B cell (primary cell): Measurements from ENCODE around the gene SLC22A25. TPM values are rescaled to one million over a fixed set of nuclear protein-coding genes. Genes with fewer than 3 reads are reported as not detected.

Experiments used
- ATAC-seq: fragments of 200-7000 bp; cut with Tn5 transposase; one replicate; pipeline ENCODE4 v1.10.0; 2021; ENCODE audit warnings: low read depth, mild to moderate bottlenecking, moderate number of reproducible peaks, moderate library complexity
- CTCF ChIA-PET: fragments of 350-600 bp; sonication (Branson Sonifier 250); formaldehyde crosslinking; loops from one replicate; lab custom pipeline; 2021; ENCODE audit warnings: antibody characterized with exemption, inconsistent platforms; lab: Charles Lee
- POLR2A ChIA-PET: fragments of 350-600 bp; sonication (Branson Sonifier 250); formaldehyde crosslinking; loops from one replicate; lab custom pipeline; 2021; ENCODE audit warnings: antibody characterized with exemption; lab: Charles Lee
- DNase-seq: peaks from one replicate; pipeline ENCODE4 v3.0.0; 2013
- H2AFZ ChIP-seq: 2 replicates; pipeline ENCODE4 v1.6.1; 2012; ENCODE audit warnings: mild to moderate bottlenecking, low read depth, low read length; ENCODE audit not compliant: insufficient read depth, poor library complexity, severe bottlenecking
- H3K27ac ChIP-seq, 2 donors: 1 replicate in 1 of 2; 2 replicates in 1 of 2; pipeline ENCODE4 v1.5.1; 2012 to 2013; ENCODE audit warnings: low read length in 2 of 2, mild to moderate bottlenecking in 2 of 2, moderate library complexity in 1 of 2
- H3K27me3 ChIP-seq, 4 experiments: fragments of 200-600 bp in 1 of 4; sonication (generic) in 1 of 4; replicated peaks in 1 of 4; 1 replicate in 2 of 4; 2 replicates in 2 of 4; pipeline versions ENCODE4 v1.6.1 to v1.7.0; 2013 to 2016; ENCODE audit warnings: low read length in 3 of 4, mild to moderate bottlenecking in 2 of 4, mixed read lengths in 1 of 4, moderate library complexity in 1 of 4; ENCODE audit not compliant: insufficient read depth in 4 of 4, control insufficient read depth in 3 of 4; ENCODE audit errors: control extremely low read depth in 1 of 4
- H3K36me3 ChIP-seq, 2 experiments: replicated peaks in 1 of 2; 1 replicate in 1 of 2; 2 replicates in 1 of 2; pipeline versions ENCODE4 v1.6.1 to v1.7.1; 2013; ENCODE audit warnings: low read length in 1 of 2; ENCODE audit not compliant: insufficient read depth in 2 of 2, control insufficient read depth in 1 of 2; ENCODE audit errors: control extremely low read depth in 1 of 2, extremely low read depth in 1 of 2
- H3K4me1 ChIP-seq, 2 donors: fragments of 200-600 bp in 1 of 2; sonication (generic) in 1 of 2; 1 replicate in 1 of 2; 2 replicates in 1 of 2; pipeline versions ENCODE4 v1.5.1 to v1.6.1; 2013 to 2017; ENCODE audit warnings: low read length in 2 of 2; ENCODE audit not compliant: control insufficient read depth in 2 of 2, insufficient read depth in 2 of 2
- H3K4me2 ChIP-seq: replicated peaks from 2 replicates; pipeline ENCODE3; 2012; ENCODE audit warnings: mild to moderate bottlenecking, low read depth, low read length; ENCODE audit not compliant: poor library complexity, severe bottlenecking
- H3K4me3 ChIP-seq, 5 experiments: fragments of 200-600 bp in 1 of 5; sonication (generic) in 1 of 5; 1 replicate in 3 of 5; 2 replicates in 2 of 5; pipeline versions ENCODE4 v1.5.1 to v1.7.0; 2011 to 2016; ENCODE audit warnings: low read length in 4 of 5, mild to moderate bottlenecking in 4 of 5, low read depth in 2 of 5, control low read depth in 1 of 5, moderate library complexity in 1 of 5; ENCODE audit not compliant: insufficient read depth in 1 of 5; ENCODE audit errors: control extremely low read depth in 1 of 5, extremely low read depth in 1 of 5
- H3K79me2 ChIP-seq: fragments of 200-600 bp; sonication (generic); one replicate; pipeline ENCODE4 v1.6.0; 2016; ENCODE audit warnings: low read length; ENCODE audit not compliant: control insufficient read depth, insufficient read depth
- H3K9ac ChIP-seq: fragments of 200-600 bp; sonication (generic); 2 replicates; pipeline ENCODE4 v1.6.1; 2017; ENCODE audit warnings: mild to moderate bottlenecking, low read length, moderate library complexity
- H3K9me3 ChIP-seq, 3 donors: one replicate each; pipeline versions ENCODE4 v1.6.1 to v1.7.1; 2013; ENCODE audit warnings: low read length in 2 of 3; ENCODE audit not compliant: control insufficient read depth in 2 of 3, insufficient read depth in 1 of 3; ENCODE audit errors: control extremely low read depth in 1 of 3
- H4K20me1 ChIP-seq: 2 replicates; pipeline ENCODE4 v1.6.0; 2012; ENCODE audit warnings: mild to moderate bottlenecking, low read length; ENCODE audit not compliant: insufficient read depth, control insufficient read depth, poor library complexity, severe bottlenecking
- H3K27ac Mint-ChIP-seq: one replicate; pipeline ENCODE4 v1.8.0; 2021; ENCODE audit warnings: mixed read lengths
- H3K27me3 Mint-ChIP-seq: one replicate; pipeline ENCODE4 v1.8.0; 2021; ENCODE audit warnings: mixed read lengths
- H3K4me1 Mint-ChIP-seq: one replicate; pipeline ENCODE4 v1.8.0; 2021; ENCODE audit warnings: mixed read lengths
- H3K4me3 Mint-ChIP-seq: one replicate; pipeline ENCODE4 v1.8.0; 2021; ENCODE audit warnings: mixed read lengths
- H3K9me3 Mint-ChIP-seq: one replicate; pipeline ENCODE4 v1.8.0; 2022; ENCODE audit warnings: mixed read lengths; ENCODE audit not compliant: insufficient read depth
- EZH2 ChIP-seq: IDR thresholded peaks from 2 replicates; pipeline ENCODE4 v1.6.1; 2012; ENCODE audit warnings: borderline replicate concordance, low read depth, mild to moderate bottlenecking, moderate library complexity, low read length; ENCODE audit not compliant: insufficient read depth, poor library complexity, severe bottlenecking
- WGBS: methylation state at CpG from one replicate; pipeline ENCODE4 v1.1.5; 2013; ENCODE audit warnings: missing lambda C conversion rate; ENCODE audit not compliant: insufficient coverage; 5-methylcytosine and 5-hydroxymethylcytosine counted together
- intact Hi-C: fragments of 100-400 bp; cut with micrococcal nuclease; formaldehyde crosslinking; loops from one replicate; pipeline ENCODE4 v1.10.0; 2022
- polyA plus RNA-seq: library from polyadenylated mRNA; depleted of rRNA; stranded (reverse); fragments of >200 nt; gene quantifications from 2 replicates; pipeline ENCODE4 v1.2.3, GENCODE V29; 2012
- total RNA-seq, 2 donors: library from RNA; stranded (reverse); fragments of 120-200 nt in 1 of 2; gene quantifications; 1 replicate in 1 of 2; 2 replicates in 1 of 2; pipeline versions ENCODE4 v1.2.3 to v1.2.4, GENCODE V29; 2013 to 2022
- TF ChIP-seq, protein P1 (sequence below): fragments of 200-600 bp; IDR thresholded peaks from one replicate; pipeline ENCODE4 v1.8.0; 2022; ENCODE audit warnings: antibody characterized with exemption, mild to moderate bottlenecking

Gene SLC22A25
- total and polyA plus RNA-seq, 2 donors (not counting 1 experiment from before 2014, with no cell fraction given): not detected

GRCh38 chr11:63212742-63213141 is 30.7 kb downstream of the SLC22A25 start:
- Histone ChIP-seq H3K4me2 (no peak overlapping the region), H4K20me1 (no peaks in the 10 kb centered on the region), H3K79me2 (no peaks in the 10 kb centered on the region), H3K4me3 (no peak overlapping the region), H2AFZ (no peak overlapping the region), H3K36me3 (no peaks in the 10 kb centered on the region), H3K27me3 (peaks cover 0 to 7% (median 0%) of the 10 kb centered on the region in 4 experiments), H3K4me1 (no peaks in the 10 kb centered on the region), H3K9me3 (peaks cover 0 to 3% (median 0%) of the 10 kb centered on the region in 3 donors), H3K27ac (no peak overlapping the region), H3K9ac (no peak overlapping the region)
- H3K9me3 Mint-ChIP-seq: no peaks in the 10 kb centered on the region
- TF ChIP-seq, protein P1, sequence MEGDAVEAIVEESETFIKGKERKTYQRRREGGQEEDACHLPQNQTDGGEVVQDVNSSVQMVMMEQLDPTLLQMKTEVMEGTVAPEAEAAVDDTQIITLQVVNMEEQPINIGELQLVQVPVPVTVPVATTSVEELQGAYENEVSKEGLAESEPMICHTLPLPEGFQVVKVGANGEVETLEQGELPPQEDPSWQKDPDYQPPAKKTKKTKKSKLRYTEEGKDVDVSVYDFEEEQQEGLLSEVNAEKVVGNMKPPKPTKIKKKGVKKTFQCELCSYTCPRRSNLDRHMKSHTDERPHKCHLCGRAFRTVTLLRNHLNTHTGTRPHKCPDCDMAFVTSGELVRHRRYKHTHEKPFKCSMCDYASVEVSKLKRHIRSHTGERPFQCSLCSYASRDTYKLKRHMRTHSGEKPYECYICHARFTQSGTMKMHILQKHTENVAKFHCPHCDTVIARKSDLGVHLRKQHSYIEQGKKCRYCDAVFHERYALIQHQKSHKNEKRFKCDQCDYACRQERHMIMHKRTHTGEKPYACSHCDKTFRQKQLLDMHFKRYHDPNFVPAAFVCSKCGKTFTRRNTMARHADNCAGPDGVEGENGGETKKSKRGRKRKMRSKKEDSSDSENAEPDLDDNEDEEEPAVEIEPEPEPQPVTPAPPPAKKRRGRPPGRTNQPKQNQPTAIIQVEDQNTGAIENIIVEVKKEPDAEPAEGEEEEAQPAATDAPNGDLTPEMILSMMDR: peak; percentile 36
- TF ChIP-seq EZH2: no peak
- H3K4me3 Mint-ChIP-seq: no peak overlapping the region
- CTCF ChIA-PET: no interaction called here
- DNase-seq (peak; percentile 15), ATAC-seq (no peak)
- no peaks in the 10 kb centered on the region for H3K4me1 Mint-ChIP-seq
- H3K27ac Mint-ChIP-seq: no peak overlapping the region
- H3K27me3 Mint-ChIP-seq: peaks cover 29% of the 10 kb centered on the region
- intact Hi-C loops: no loop called here
- POLR2A ChIA-PET: no interaction called here
- no CpG with 5 or more reads among the region's 2 CpGs for WGBS

DNA sequence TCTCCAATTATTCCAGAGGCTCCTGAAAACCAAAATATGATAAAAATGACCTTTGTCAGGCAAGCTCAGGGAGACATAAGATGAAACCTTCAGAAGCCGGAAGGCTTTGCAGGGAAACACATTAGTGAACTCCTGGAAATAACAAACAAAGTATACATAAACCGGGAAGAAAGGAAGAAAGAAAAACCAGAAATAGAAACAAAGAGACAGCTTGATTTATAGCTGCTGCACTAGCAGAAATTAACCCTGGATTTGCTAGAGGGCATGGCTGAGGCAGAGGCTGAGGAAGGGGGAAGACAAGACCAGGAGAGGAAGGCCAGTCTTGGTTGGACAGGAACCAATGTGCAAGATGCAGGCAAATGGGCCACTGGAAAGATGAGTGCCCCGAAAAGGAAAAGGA is 33.3 kb downstream of the SLC22A25 start:
- no peak overlapping the region for H3K4me3 Mint-ChIP-seq
- no peaks in the 10 kb centered on the region for H3K4me1 Mint-ChIP-seq
- H3K36me3 ChIP-seq: no peaks in the 10 kb centered on the region
- DNase-seq: no peak
- peaks cover 26% of the 10 kb centered on the region for H3K27me3 Mint-ChIP-seq
- no peaks in the 10 kb centered on the region for H3K79me2 ChIP-seq
- intact Hi-C loops: no loop called here
- no peak overlapping the region for H3K4me2 ChIP-seq
- TF ChIP-seq, protein P1: no peak
- TF ChIP-seq EZH2: no peak
- ChIA-PET CTCF (no interaction called here), POLR2A (no interaction called here)
- no peaks in the 10 kb centered on the region for H4K20me1 ChIP-seq
- H3K9me3 Mint-ChIP-seq: peaks cover 3% of the 10 kb centered on the region
- peaks cover 0 to 3% (median 0%) of the 10 kb centered on the region in 4 experiments for H3K27me3 ChIP-seq
- H3K9ac ChIP-seq: no peak overlapping the region
- no peak overlapping the region for H3K4me3 ChIP-seq
- no peak overlapping the region for H2AFZ ChIP-seq
- no peak overlapping the region for H3K27ac ChIP-seq
- no peaks in the 10 kb centered on the region for H3K4me1 ChIP-seq
- H3K27ac Mint-ChIP-seq: no peak overlapping the region
- 85% methylated on average over 1 of the region's 3 CpGs for WGBS
- no peaks in the 10 kb centered on the region for H3K9me3 ChIP-seq
- ATAC-seq: no peak

Other genes with a start within 250 kb of the SLC22A25 start
- not detected in 2 replicates for gene SLC22A8, start 227.8 kb downstream of the SLC22A25 start, total RNA-seq
- gene SLC22A8, start 227.8 kb downstream of the SLC22A25 start, polyA plus RNA-seq: not detected in 2 replicates
- not detected in 2 replicates for gene SLC22A24, start 99.4 kb downstream of the SLC22A25 start, total RNA-seq
- gene SLC22A24, start 99.4 kb downstream of the SLC22A25 start, polyA plus RNA-seq: not detected in 2 replicates
- gene SLC22A9, start 126.2 kb upstream of the SLC22A25 start, total RNA-seq: not detected in 2 replicates
- gene SLC22A9, start 126.2 kb upstream of the SLC22A25 start, polyA plus RNA-seq: not detected in 2 replicates
- gene PLAAT5, start 247.6 kb upstream of the SLC22A25 start, total RNA-seq: not detected in 2 replicates
- gene PLAAT5, start 247.6 kb upstream of the SLC22A25 start, polyA plus RNA-seq: not detected in 2 replicates